ENCODE results near the gene TCF25.

GRCh38 chr16:89915303-89916232, 42.2 kb downstream of the TCF25 start:
- TF ChIP-seq, protein P1, sequence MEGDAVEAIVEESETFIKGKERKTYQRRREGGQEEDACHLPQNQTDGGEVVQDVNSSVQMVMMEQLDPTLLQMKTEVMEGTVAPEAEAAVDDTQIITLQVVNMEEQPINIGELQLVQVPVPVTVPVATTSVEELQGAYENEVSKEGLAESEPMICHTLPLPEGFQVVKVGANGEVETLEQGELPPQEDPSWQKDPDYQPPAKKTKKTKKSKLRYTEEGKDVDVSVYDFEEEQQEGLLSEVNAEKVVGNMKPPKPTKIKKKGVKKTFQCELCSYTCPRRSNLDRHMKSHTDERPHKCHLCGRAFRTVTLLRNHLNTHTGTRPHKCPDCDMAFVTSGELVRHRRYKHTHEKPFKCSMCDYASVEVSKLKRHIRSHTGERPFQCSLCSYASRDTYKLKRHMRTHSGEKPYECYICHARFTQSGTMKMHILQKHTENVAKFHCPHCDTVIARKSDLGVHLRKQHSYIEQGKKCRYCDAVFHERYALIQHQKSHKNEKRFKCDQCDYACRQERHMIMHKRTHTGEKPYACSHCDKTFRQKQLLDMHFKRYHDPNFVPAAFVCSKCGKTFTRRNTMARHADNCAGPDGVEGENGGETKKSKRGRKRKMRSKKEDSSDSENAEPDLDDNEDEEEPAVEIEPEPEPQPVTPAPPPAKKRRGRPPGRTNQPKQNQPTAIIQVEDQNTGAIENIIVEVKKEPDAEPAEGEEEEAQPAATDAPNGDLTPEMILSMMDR (IDR thresholded peaks at IDR 0.05): no peak
- no peak for TF ChIP-seq POLR2A (IDR thresholded peaks at IDR 0.05)
